ENCODE measurements around the gene DYNLT4.

DNA sequence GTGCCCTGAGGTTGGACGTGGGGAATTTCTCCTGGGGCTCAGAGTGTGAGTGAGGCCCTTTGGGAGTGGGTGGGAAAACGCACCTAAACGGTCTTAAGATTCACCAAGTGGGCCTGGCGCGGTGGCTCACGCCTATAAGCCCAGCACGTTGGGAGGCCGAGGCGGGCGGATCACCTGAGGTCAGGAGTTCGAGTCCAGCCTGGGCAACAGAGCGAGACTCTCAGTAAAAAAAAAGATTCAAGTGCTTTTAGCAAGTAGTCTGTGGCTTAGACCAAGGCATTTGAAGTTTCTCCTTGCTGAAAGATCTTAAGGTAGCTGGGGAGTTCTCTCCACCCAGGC is 30.5 kb downstream of the DYNLT4 start:
- TF ChIP-seq POLR2AphosphoS5 (IDR thresholded peaks at IDR 0.05) (no peak), POLR2A (IDR thresholded peaks at IDR 0.05) (no peak)
